ENCODE measurements around the gene INTS1.

GRCh38 chr7:1449501-1449900 is 54.7 kb downstream of the INTS1 start:
- TF ChIP-seq EZH2 (IDR thresholded peaks at IDR 0.05; ENCODE audit: borderline replicate concordance, insufficient read depth, low read length, poor library complexity, severe bottlenecking) (no peak), CTCF (IDR thresholded peaks at IDR 0.05; ENCODE audit: poor library complexity, severe bottlenecking) (no peak), REST (IDR thresholded peaks at IDR 0.05; ENCODE audit: borderline replicate concordance) (no peak), RAD21 (conservative IDR thresholded peaks at IDR 0.05) (no peak), POLR2AphosphoS5 (IDR thresholded peaks at IDR 0.05) (no peak), TAF1 (IDR thresholded peaks at IDR 0.05; ENCODE audit: low read depth) (no peak)
